ENCODE results near the gene ESYT3. TPM values are rescaled to one million over a fixed set of nuclear protein-coding genes. Genes with fewer than 3 reads are reported as not detected.
A peak's percentile ranks its signal among the peaks of the same experiment; 100 is the strongest.

ESYT3 gene
- total and polyA plus RNA-seq, 9 of the 15 experiments (the other 6 are each of a cell fraction or from before 2014, with no cell fraction given), result not detected

GRCh38 chr3:138448631-138449030 lies 14.2 kb downstream of the ESYT3 start:
- DNase-seq (ENCODE audit: extremely low read depth in 1 of 4, low spot score in 3 of 4) (no peak), ATAC-seq (no peak), FAIRE-seq (no peak)
- no peaks in the 10 kb centered on the region for H3K36me3 ChIP-seq (ENCODE audit: control insufficient read depth, insufficient read depth, low read length)
- no peak for TF ChIP-seq MBD1 (CRISPR knock-in tag; IDR thresholded peaks at IDR 0.05)
- 0 out of 2 replicates have a peak, but pooled peaks have one; percentile 12 for TF ChIP-seq ATF3 (IDR thresholded peaks at IDR 0.05)
- no peak for TF ChIP-seq ATF3 (CRISPR knock-in tag; conservative IDR thresholded peaks at IDR 0.05)
- TF ChIP-seq MCM2 (IDR thresholded peaks at IDR 0.05; ENCODE audit: low read depth), result no peak
- intact Hi-C loops (cut with micrococcal nuclease) (no loop called here), in situ Hi-C loops (cut with MboI) (no loop called here)
- no peak overlapping the region for H3K4me3 ChIP-seq
- no peaks in the 10 kb centered on the region for H3K9me3 ChIP-seq (replicated peaks; ENCODE audit: control insufficient read depth, insufficient read depth, low read depth, low read length)
- no peak overlapping the region for H3K27ac ChIP-seq (ENCODE audit: extremely low read depth, low read depth, low read length)
- WGBS (ENCODE audit: insufficient coverage, low coverage, missing lambda C conversion rate), result 6% methylated on average over 2 of the region's 3 CpGs
- ChIA-PET CTCF (ENCODE audit: low intra/inter-chr PET ratio) (no interaction called here), POLR2A (no interaction called here)
- H3K27me3 ChIP-seq (ENCODE audit: control insufficient read depth in 2 of 2, insufficient read depth in 2 of 2, low read length in 2 of 2), result peaks cover 6 to 26% of the 10 kb centered on the region in 2 experiments; a peak in 3 of 5 replicates
- H3K9me1 ChIP-seq (ENCODE audit: control insufficient read depth, insufficient read depth, low read length), result no peaks in the 10 kb centered on the region
- H3K4me1 ChIP-seq (replicated peaks in 1 of 2; ENCODE audit: control insufficient read depth in 2 of 2, insufficient read depth in 2 of 2, low read length in 2 of 2), result peaks cover 0 to 6% of the 10 kb centered on the region in 2 experiments; a peak in 2 of 5 replicates
- H4K20me1 ChIP-seq (replicated peaks; ENCODE audit: control insufficient read depth, insufficient read depth, low read length), result no peaks in the 10 kb centered on the region; the same call in 1 of the 2 replicates
- no peak overlapping the region for H3K4me2 ChIP-seq (ENCODE audit: insufficient read depth, low read length)
- H3K9ac ChIP-seq (ENCODE audit: insufficient read depth in 1 of 2, low read depth in 2 of 2, low read length in 2 of 2), result no peak overlapping the region
- H2AFZ ChIP-seq (ENCODE audit: low read depth, low read length), result no peak overlapping the region
- no peaks in the 10 kb centered on the region for H3K79me2 ChIP-seq (ENCODE audit: control insufficient read depth, insufficient read depth, low read length)
- BruUV-seq (replicated peaks), result no TSS peak

Measured in K562 (cell line).